NCI-H345 treated with DMSO at 0.1 percent for 48 hours (cell line): ENCODE data around the gene DIAPH1.

Experiments used
- DNase-seq: peaks from one replicate; lab custom pipeline; 2025; ENCODE audit not compliant: unreplicated experiment; lab: John Stamatoyannopoulos, UW

DIAPH1 gene

GRCh38 chr5:141640051-141640415, 21.2 kb upstream of the DIAPH1 start:
- no peak for DNase-seq

GRCh38 chr5:141639357-141640050, 20.7 kb upstream of the DIAPH1 start:
- no peak for DNase-seq

GRCh38 chr5:141638771-141639170, 20.0 kb upstream of the DIAPH1 start:
- no peak for DNase-seq

- no peak for DNase-seq
These were observed 19.1 kb upstream of the DIAPH1 start for GRCh38 chr5:141637767-141638419.

GRCh38 chr5:141637123-141637766, 18.4 kb upstream of the DIAPH1 start:
- DNase-seq = peak; percentile 36

- peak; percentile 88 for DNase-seq
These were observed 17.8 kb upstream of the DIAPH1 start, which contains the start of the genes HDAC3 and RELL2 for GRCh38 chr5:141636413-141637122. TSS of gene HDAC3 (minus strand) at chr5:141636849. CDS start at chr5:141636790, 59 bp downstream. TSS of gene RELL2 (plus strand) at chr5:141636997. CDS start at chr5:141638226, 1,229 bp downstream.

GRCh38 chr5:141636106-141636412, 17.3 kb upstream of the DIAPH1 start:
- no peak for DNase-seq

- no peak for DNase-seq
These were observed 16.8 kb upstream of the DIAPH1 start for GRCh38 chr5:141635646-141636045.

GRCh38 chr5:141634720-141635119, 15.9 kb upstream of the DIAPH1 start:
- no peak for DNase-seq

- DNase-seq = no peak
These were observed 15.2 kb upstream of the DIAPH1 start for GRCh38 chr5:141633871-141634561.

GRCh38 chr5:141632650-141633049, 13.8 kb upstream of the DIAPH1 start:
- DNase-seq = no peak

- DNase-seq = no peak
These were observed 11.9 kb upstream of the DIAPH1 start for GRCh38 chr5:141630570-141631140.

GRCh38 chr5:141628175-141628788, 9.5 kb upstream of the DIAPH1 start:
- no peak for DNase-seq

GRCh38 chr5:141623611-141624010, 4.8 kb upstream of the DIAPH1 start:
- no peak for DNase-seq

- DNase-seq = no peak
These were observed 4.4 kb upstream of the DIAPH1 start for GRCh38 chr5:141623186-141623585.

- peak; percentile 53 for DNase-seq
These were observed 583 bp downstream of the DIAPH1 start for GRCh38 chr5:141618030-141618803.

GRCh38 chr5:141617682-141618029, 1.1 kb downstream of the DIAPH1 start:
- DNase-seq = no peak

GRCh38 chr5:141617128-141617527, 1.7 kb downstream of the DIAPH1 start:
- DNase-seq = no peak

- DNase-seq = no peak
These were observed 2.6 kb downstream of the DIAPH1 start for GRCh38 chr5:141615991-141616720.
